ENCODE data around the gene ZNF639. TPM values are rescaled to one million over a fixed set of nuclear protein-coding genes. Genes with fewer than 3 reads are reported as not detected.

ZNF639 gene
- total and polyA plus RNA-seq, 2 experiments from 2014 or later = 29.3 to 60.3 TPM

DNA sequence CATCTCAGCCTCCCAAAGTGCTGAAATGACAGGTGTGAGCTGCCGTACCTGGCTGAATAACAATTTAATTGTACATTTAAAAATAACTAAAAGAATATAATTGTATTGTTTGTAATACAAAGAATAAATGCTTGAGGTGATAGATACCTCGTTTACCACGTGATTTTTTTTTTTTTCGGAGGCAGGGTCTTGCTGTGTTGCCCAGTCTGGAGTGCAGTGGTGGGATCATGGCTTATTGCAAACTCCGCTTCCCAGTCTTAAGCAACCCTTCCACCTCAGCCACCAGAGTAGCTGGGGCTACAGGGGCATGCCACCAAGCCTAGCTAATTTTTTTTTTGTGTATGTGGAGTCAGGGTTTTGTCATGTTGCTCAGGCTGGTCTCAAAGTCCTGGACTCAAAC is 40.5 kb downstream of the ZNF639 start:
- Histone ChIP-seq H3K36me3 (replicated peaks; ENCODE audit: insufficient read depth, low read depth) (no peaks in the 10 kb centered on the region), H3K4me3 (no peak overlapping the region), H2AFZ (no peak overlapping the region), H3K79me2 (no peaks in the 10 kb centered on the region), H3K9me3 (ENCODE audit: low read depth) (no peaks in the 10 kb centered on the region), H4K20me1 (ENCODE audit: insufficient read depth, poor library complexity, severe bottlenecking) (no peaks in the 10 kb centered on the region), H3K4me2 (no peak overlapping the region), H3K27me3 (no peaks in the 10 kb centered on the region), H3K27ac (no peak overlapping the region), H3K9me2 (replicated peaks; ENCODE audit: insufficient read depth) (no peaks in the 10 kb centered on the region), H3K4me1 (ENCODE audit: insufficient read depth) (no peaks in the 10 kb centered on the region)
- WGBS (ENCODE audit: low lambda C conversion rate, missing lambda C conversion rate) = 96% methylated on average over 5 of the region's 5 CpGs
- DNase-seq (ENCODE audit: low spot score) = no peak
- no peak for TF ChIP-seq CTCF (IDR thresholded peaks at IDR 0.05; ENCODE audit: poor library complexity)

DNA sequence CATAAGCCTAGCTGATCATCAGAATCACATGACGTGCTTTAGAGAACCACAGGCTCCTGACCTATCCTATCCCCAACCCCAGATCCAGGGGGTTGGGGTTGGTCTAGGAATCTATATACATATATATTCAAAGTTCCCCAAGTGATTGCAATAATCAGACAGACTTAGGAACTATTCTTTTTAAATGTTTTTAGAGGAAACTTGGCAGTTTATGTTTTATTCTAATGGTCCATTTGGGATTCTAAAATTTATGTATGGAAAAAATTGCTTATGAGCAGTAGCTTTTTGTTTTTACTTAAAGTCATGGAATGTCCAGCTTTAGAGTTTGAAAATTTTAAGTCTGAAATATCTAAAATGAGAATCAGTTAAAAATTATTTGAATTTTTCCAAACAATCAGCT is 46.8 kb downstream of the ZNF639 start:
- WGBS (ENCODE audit: low lambda C conversion rate, missing lambda C conversion rate) = 100% methylated on average over 1 of the region's 1 CpG
- Histone ChIP-seq H3K4me3 (no peak overlapping the region), H3K4me2 (no peak overlapping the region), H4K20me1 (ENCODE audit: insufficient read depth, poor library complexity, severe bottlenecking) (no peaks in the 10 kb centered on the region), H3K79me2 (no peaks in the 10 kb centered on the region), H3K27me3 (no peaks in the 10 kb centered on the region), H3K27ac (no peak overlapping the region), H3K36me3 (replicated peaks; ENCODE audit: insufficient read depth, low read depth) (no peaks in the 10 kb centered on the region), H3K4me1 (ENCODE audit: insufficient read depth) (no peaks in the 10 kb centered on the region), H2AFZ (no peak overlapping the region), H3K9me2 (replicated peaks; ENCODE audit: insufficient read depth) (no peaks in the 10 kb centered on the region), H3K9me3 (ENCODE audit: low read depth) (no peaks in the 10 kb centered on the region)
- DNase-seq (ENCODE audit: low spot score) = no peak
- TF ChIP-seq EZH2 (IDR thresholded peaks at IDR 0.05; ENCODE audit: borderline replicate concordance) (no peak), EZH2phosphoT487 (IDR thresholded peaks at IDR 0.05; ENCODE audit: low read depth, severe bottlenecking, unreplicated experiment) (no peak), CTCF (IDR thresholded peaks at IDR 0.05; ENCODE audit: poor library complexity) (no peak)

- WGBS (ENCODE audit: low lambda C conversion rate, missing lambda C conversion rate) = 96% methylated on average over 6 of the region's 6 CpGs
- H4K20me1 ChIP-seq (ENCODE audit: insufficient read depth, poor library complexity, severe bottlenecking) = no peaks in the 10 kb centered on the region
- no peak for DNase-seq (ENCODE audit: low spot score)
- no peaks in the 10 kb centered on the region for H3K79me2 ChIP-seq
- no peaks in the 10 kb centered on the region for H3K9me3 ChIP-seq (ENCODE audit: low read depth)
- no peaks in the 10 kb centered on the region for H3K9me2 ChIP-seq (replicated peaks; ENCODE audit: insufficient read depth)
- TF ChIP-seq CTCF (IDR thresholded peaks at IDR 0.05; ENCODE audit: poor library complexity) (no peak), EZH2phosphoT487 (IDR thresholded peaks at IDR 0.05; ENCODE audit: low read depth, severe bottlenecking, unreplicated experiment) (no peak), EZH2 (IDR thresholded peaks at IDR 0.05; ENCODE audit: borderline replicate concordance) (no peak)
- H3K4me3 ChIP-seq = no peak overlapping the region
- no peak overlapping the region for H2AFZ ChIP-seq
- H3K27ac ChIP-seq = no peak overlapping the region
- H3K36me3 ChIP-seq (replicated peaks; ENCODE audit: insufficient read depth, low read depth) = no peaks in the 10 kb centered on the region
- H3K4me2 ChIP-seq = no peak overlapping the region
- no peaks in the 10 kb centered on the region for H3K27me3 ChIP-seq
- H3K4me1 ChIP-seq (ENCODE audit: insufficient read depth) = no peaks in the 10 kb centered on the region
These were observed 51.1 kb downstream of the ZNF639 start for GRCh38 chr3:179373938-179374337.

All from hepatocyte (in vitro differentiated cells).